H9 (cell line): Measurements from ENCODE around the gene SLC7A1. TPM values are rescaled to one million over a fixed set of nuclear protein-coding genes. Genes with fewer than 3 reads are reported as not detected.

Experiments used
- DNase-seq: peaks from one replicate; pipeline ENCODE4 v3.0.0-alpha.2; 2017
- H2AFZ ChIP-seq: one replicate; pipeline ENCODE4 v1.6.1; 2013; ENCODE audit warnings: mild to moderate bottlenecking, low read length, control low read depth, moderate library complexity
- H2AK5ac ChIP-seq: 2 replicates; pipeline ENCODE4 v1.6.1; 2013; ENCODE audit warnings: low read length, control low read depth, mixed read lengths; ENCODE audit not compliant: insufficient read length
- H2BK120ac ChIP-seq: one replicate; pipeline ENCODE4 v1.6.1; 2013; ENCODE audit warnings: low read depth, mild to moderate bottlenecking, low read length, control low read depth, inconsistent platforms; ENCODE audit not compliant: poor library complexity, severe bottlenecking
- H2BK12ac ChIP-seq: 2 replicates; pipeline ENCODE4 v1.6.1; 2013; ENCODE audit warnings: low read length, control low read depth, mixed read lengths, low read depth; ENCODE audit not compliant: insufficient read length
- H2BK15ac ChIP-seq: 2 replicates; pipeline ENCODE4 v1.6.1; 2013; ENCODE audit warnings: low read depth, low read length, control low read depth
- H2BK20ac ChIP-seq: one replicate; pipeline ENCODE4 v1.6.1; 2013; ENCODE audit warnings: low read depth, mild to moderate bottlenecking, low read length, control low read depth, inconsistent platforms; ENCODE audit not compliant: poor library complexity, severe bottlenecking
- H2BK5ac ChIP-seq: 2 replicates; pipeline ENCODE4 v1.6.1; 2013; ENCODE audit warnings: low read length, control low read depth, mixed read lengths; ENCODE audit not compliant: insufficient read length
- H3K14ac ChIP-seq: 2 replicates; pipeline ENCODE4 v1.6.1; 2013; ENCODE audit warnings: low read length, control low read depth; ENCODE audit not compliant: insufficient read depth
- H3K18ac ChIP-seq: 2 replicates; pipeline ENCODE4 v1.6.1; 2013; ENCODE audit warnings: low read depth, mild to moderate bottlenecking, mixed read lengths, low read length, control low read depth; ENCODE audit not compliant: insufficient read length
- H3K23ac ChIP-seq: 2 replicates; pipeline ENCODE4 v1.6.1; 2013; ENCODE audit warnings: low read length, control low read depth, mixed read lengths, low read depth; ENCODE audit not compliant: insufficient read length
- H3K23me2 ChIP-seq: 2 replicates; pipeline ENCODE4 v1.6.1; 2013; ENCODE audit warnings: low read depth, mild to moderate bottlenecking, mixed read lengths, low read length, control low read depth; ENCODE audit not compliant: insufficient read length, poor library complexity, severe bottlenecking
- H3K27ac ChIP-seq: 2 replicates; pipeline ENCODE4 v1.5.1; 2013; ENCODE audit warnings: low read length, control low read depth, mixed read lengths, low read depth; ENCODE audit not compliant: insufficient read length
- H3K27me3 ChIP-seq: 2 replicates; pipeline ENCODE4 v1.6.1; 2013; ENCODE audit warnings: low read length, control low read depth, inconsistent platforms; ENCODE audit not compliant: insufficient read depth
- H3K4ac ChIP-seq: 2 replicates; pipeline ENCODE4 v1.6.1; 2013; ENCODE audit warnings: low read depth, mild to moderate bottlenecking, control low read depth, inconsistent platforms, low read length, moderate library complexity
- H3K4me1 ChIP-seq: 2 replicates; pipeline ENCODE4 v1.6.1; 2013; ENCODE audit warnings: low read length, control low read depth, inconsistent platforms; ENCODE audit not compliant: insufficient read depth
- H3K4me2 ChIP-seq: 2 replicates; pipeline ENCODE4 v1.6.1; 2013; ENCODE audit warnings: low read length, control low read depth, mixed read lengths; ENCODE audit not compliant: insufficient read length, insufficient read depth
- H3K56ac ChIP-seq: 2 replicates; pipeline ENCODE4 v1.6.1; 2013; ENCODE audit warnings: low read depth, mild to moderate bottlenecking, mixed read lengths, low read length, control low read depth; ENCODE audit not compliant: insufficient read length
- H3K79me1 ChIP-seq: 2 replicates; pipeline ENCODE4 v1.6.1; 2013; ENCODE audit warnings: low read depth, mild to moderate bottlenecking, moderate library complexity, low read length, control low read depth, inconsistent platforms; ENCODE audit not compliant: insufficient read depth, poor library complexity, severe bottlenecking
- H3K79me2 ChIP-seq: 2 replicates; pipeline ENCODE4 v1.6.1; 2013; ENCODE audit warnings: low read length, control low read depth, inconsistent platforms; ENCODE audit not compliant: insufficient read depth
- H3K9ac ChIP-seq: 2 replicates; pipeline ENCODE4 v1.6.1; 2013; ENCODE audit warnings: low read length, control low read depth, mixed read lengths; ENCODE audit not compliant: insufficient read length; ENCODE audit errors: extremely low read depth
- H3K9me3 ChIP-seq: one replicate; pipeline ENCODE4 v1.6.1; 2013; ENCODE audit warnings: low read depth, low read length, inconsistent platforms; ENCODE audit not compliant: control insufficient read depth
- H3T11ph ChIP-seq: one replicate; pipeline ENCODE4 v1.6.1; 2013; ENCODE audit warnings: mild to moderate bottlenecking, low read length, control low read depth, inconsistent platforms
- H4K20me1 ChIP-seq: one replicate; pipeline ENCODE4 v1.6.1; 2013; ENCODE audit not compliant: control insufficient read depth, insufficient read length, insufficient read depth
- H4K5ac ChIP-seq: 2 replicates; pipeline ENCODE4 v1.6.1; 2013; ENCODE audit warnings: low read depth, mild to moderate bottlenecking, mixed read lengths, low read length, control low read depth; ENCODE audit not compliant: insufficient read length
- H4K8ac ChIP-seq: replicated peaks from 2 replicates; pipeline ENCODE4 v1.6.1; 2013; ENCODE audit warnings: low read length, control low read depth, mixed read lengths, low read depth; ENCODE audit not compliant: insufficient read length
- H4K91ac ChIP-seq: 2 replicates; pipeline ENCODE4 v1.6.1; 2013; ENCODE audit warnings: low read depth, mild to moderate bottlenecking, moderate library complexity, mixed read lengths, low read length, control low read depth; ENCODE audit not compliant: insufficient read length
- H3K27ac Mint-ChIP-seq, 3 experiments: 2 replicates in 2 of 3; 3 replicates in 1 of 3; pipeline ENCODE4 v1.8.0; 2020 to 2021; ENCODE audit warnings: mixed read lengths in 3 of 3, mild to moderate bottlenecking in 1 of 3, moderate library complexity in 1 of 3
- H3K27me3 Mint-ChIP-seq: 2 replicates; pipeline ENCODE4 v1.8.0; 2021; ENCODE audit warnings: low read depth, mild to moderate bottlenecking, moderate library complexity, mixed read lengths
- H3K36me3 Mint-ChIP-seq, 3 experiments: 2 replicates in 2 of 3; 3 replicates in 1 of 3; pipeline ENCODE4 v1.8.0; 2020 to 2021; ENCODE audit warnings: low read depth in 3 of 3, mixed read lengths in 3 of 3; ENCODE audit not compliant: insufficient read depth in 1 of 3
- H3K4me1 Mint-ChIP-seq, 2 experiments: 2 replicates each; pipeline ENCODE4 v1.8.0; 2020; ENCODE audit warnings: mixed read lengths in 2 of 2
- H3K4me3 Mint-ChIP-seq, 2 experiments: 2 replicates in 1 of 2; 3 replicates in 1 of 2; pipeline ENCODE4 v1.8.0; 2020 to 2021; ENCODE audit warnings: mild to moderate bottlenecking in 2 of 2, mixed read lengths in 2 of 2, moderate library complexity in 1 of 2
- H3K9me3 Mint-ChIP-seq, 2 experiments: 2 replicates in 1 of 2; 3 replicates in 1 of 2; pipeline ENCODE4 v1.8.0; 2020; ENCODE audit warnings: mild to moderate bottlenecking in 2 of 2, mixed read lengths in 2 of 2, moderate library complexity in 1 of 2
- CTCF ChIP-seq: fragments of 200-600 bp; sonication (generic); conservative IDR thresholded peaks from 3 replicates; pipeline ENCODE4 v1.8.0; 2021; ENCODE audit warnings: antibody characterized with exemption, mild to moderate bottlenecking
- WGBS: extraction: QIAGEN DNeasy Blood & Tissue Kit; methylation state at CpG from one replicate; pipeline ENCODE4 v1.1.7; 2013; ENCODE audit warnings: missing lambda C conversion rate, low lambda C conversion rate, mixed read lengths; ENCODE audit not compliant: insufficient read length; ENCODE audit errors: extremely low coverage; 5-methylcytosine and 5-hydroxymethylcytosine counted together
- total RNA-seq: library from RNA; stranded (reverse); gene quantifications from 2 replicates; pipeline ENCODE4 v1.2.1, GENCODE V29; 2021

SLC7A1 gene
- total RNA-seq, 1 experiment from 2014 or later, result 109 TPM

GRCh38 chr13:29473166-29473565 is 122.3 kb downstream of the SLC7A1 start:
- no peaks in the 10 kb centered on the region for H3K79me2 ChIP-seq
- no peak overlapping the region for H4K5ac ChIP-seq
- H3K9ac ChIP-seq, result no peak overlapping the region
- Mint-ChIP-seq H3K27me3 (peaks cover 1% of the 10 kb centered on the region; the same call in 1 of the 2 replicates), H3K9me3 (no peaks in the 10 kb centered on the region), H3K27ac (no peak overlapping the region), H3K36me3 (no peaks in the 10 kb centered on the region), H3K4me3 (no peak overlapping the region), H3K4me1 (peaks cover 0 to 2% of the 10 kb centered on the region in 2 experiments; a peak in 1 of 4 replicates)
- no peak overlapping the region for H4K8ac ChIP-seq
- H2BK15ac ChIP-seq, result no peak overlapping the region
- no peak overlapping the region for H2AFZ ChIP-seq
- WGBS, result no CpG with 5 or more reads among the region's 4 CpGs
- H3K18ac ChIP-seq, result no peak overlapping the region
- no peak overlapping the region for H3K4me2 ChIP-seq
- no peaks in the 10 kb centered on the region for H3K9me3 ChIP-seq
- H2BK5ac ChIP-seq, result no peak overlapping the region
- no peak for TF ChIP-seq CTCF
- no peak overlapping the region for H3K4ac ChIP-seq
- no peak overlapping the region for H2BK20ac ChIP-seq
- H3K4me1 ChIP-seq, result no peaks in the 10 kb centered on the region
- no peak overlapping the region for H2BK120ac ChIP-seq
- no peak overlapping the region for H3K27ac ChIP-seq
- no peak overlapping the region for H3T11ph ChIP-seq
- no peak overlapping the region for H2AK5ac ChIP-seq
- no peaks in the 10 kb centered on the region for H3K23me2 ChIP-seq
- no peaks in the 10 kb centered on the region for H4K20me1 ChIP-seq
- H3K56ac ChIP-seq, result no peak overlapping the region
- no peak overlapping the region for H2BK12ac ChIP-seq
- H3K14ac ChIP-seq, result no peak overlapping the region
- H3K23ac ChIP-seq, result no peak overlapping the region
- no peaks in the 10 kb centered on the region for H3K27me3 ChIP-seq
- no peak overlapping the region for H4K91ac ChIP-seq
- no peaks in the 10 kb centered on the region for H3K79me1 ChIP-seq
- DNase-seq, result no peak
